Umbilical cord (tissue), 2 donors: ENCODE measurements around the gene TM4SF20. TPM values are rescaled to one million over a fixed set of nuclear protein-coding genes. Genes with fewer than 3 reads are reported as not detected.

Experiments
- DNase-seq: peaks from one replicate; pipeline ENCODE4 v3.0.0-alpha.2; 2015; ENCODE audit warnings: low spot score
- total RNA-seq: library from RNA; depleted of rRNA; stranded (reverse); fragments of >200 nt; gene quantifications from one replicate; pipeline ENCODE4 v1.2.3, GENCODE V29; 2014; ENCODE audit warnings: low replicate concordance; ENCODE audit not compliant: insufficient read depth

TM4SF20 gene
- total RNA-seq: 2.4 TPM

GRCh38 chr2:227379095-227379494, at the start of gene TM4SF20:
Gene TM4SF20, minus strand, starts transcription at chr2:227379306. Its CDS starts 38 bp downstream, at chr2:227379268.
- DNase-seq: no peak

GRCh38 chr2:227428731-227429285, 49.7 kb upstream of the TM4SF20 start:
- no peak for DNase-seq

GRCh38 chr2:227423656-227424499, 44.8 kb upstream of the TM4SF20 start:
- DNase-seq: no peak

GRCh38 chr2:227420087-227421052, 41.3 kb upstream of the TM4SF20 start:
- no peak for DNase-seq

- DNase-seq: no peak
Observed at GRCh38 chr2:227416701-227417100, 37.6 kb upstream of the TM4SF20 start.

GRCh38 chr2:227415538-227416424, 36.7 kb upstream of the TM4SF20 start:
- DNase-seq: peak; percentile 49

GRCh38 chr2:227414846-227415245, 35.7 kb upstream of the TM4SF20 start:
- no peak for DNase-seq

- DNase-seq: no peak
Observed at GRCh38 chr2:227413371-227413770, 34.3 kb upstream of the TM4SF20 start.

- no peak for DNase-seq
Observed at GRCh38 chr2:227412877-227413276, 33.8 kb upstream of the TM4SF20 start.

GRCh38 chr2:227411990-227412350, 32.9 kb upstream of the TM4SF20 start:
- DNase-seq: no peak

- DNase-seq: no peak
Observed at GRCh38 chr2:227411320-227411989, 32.3 kb upstream of the TM4SF20 start.

GRCh38 chr2:227410191-227410590, 31.1 kb upstream of the TM4SF20 start:
- DNase-seq: no peak

- peak; percentile 8 for DNase-seq
Observed at GRCh38 chr2:227407591-227408151, 28.6 kb upstream of the TM4SF20 start.

- DNase-seq: peak; percentile 98
Observed at GRCh38 chr2:227406177-227407031, 27.3 kb upstream of the TM4SF20 start.

GRCh38 chr2:227404585-227405271, 25.6 kb upstream of the TM4SF20 start:
- DNase-seq: no peak

- no peak for DNase-seq
Observed at GRCh38 chr2:227402959-227403358, 23.9 kb upstream of the TM4SF20 start.

GRCh38 chr2:227402321-227402720, 23.2 kb upstream of the TM4SF20 start:
- no peak for DNase-seq

- no peak for DNase-seq
Observed at GRCh38 chr2:227401550-227401949, 22.4 kb upstream of the TM4SF20 start.
